ENCODE data around the gene IKZF2. TPM values are rescaled to one million over a fixed set of nuclear protein-coding genes. Genes with fewer than 3 reads are reported as not detected.

Gene IKZF2
- 10 to 100 TPM in 2 of 5 donors, 1 to 10 TPM in 2, under 1 TPM in 1; 0.87 to 19.8 (median 7.1) TPM for total RNA-seq
- 1 to 10 TPM in 1 of 3 donors, under 1 TPM in 2; 0.56 to 3.7 (median 0.61) TPM for polyA plus RNA-seq
- long read RNA-seq, donor 1: 0 reads
- long read RNA-seq, donor 2, partial matches to known transcripts: 0 of 1 reads
- long read RNA-seq, donor 2, other reads (novel, unspliced or antisense): 0 of 1 reads
- long read RNA-seq, donor 3, partial matches to known transcripts: 0 of 1 reads
- long read RNA-seq, donor 3, other reads (novel, unspliced or antisense): 0 of 1 reads
- long read RNA-seq, donor 4: 0 reads
- long read RNA-seq, donor 5, partial matches to known transcripts: 0 of 1 reads
- long read RNA-seq, donor 5, other reads (novel, unspliced or antisense): 0 of 1 reads
- long read RNA-seq, donor 6: 0 reads
- long read RNA-seq, donor 7: 0 reads
- long read RNA-seq, donor 8: 0 reads
- long read RNA-seq, donor 9: 0 reads
- long read RNA-seq, donor 10: 0 reads

GRCh38 chr2:213151437-213152064, at the start of gene IKZF2:
IKZF2 (minus strand) TSS chr2:213151612; CDS start chr2:213148629, 2,983 bp downstream.
- peak; percentile 88 to 97 for DNase-seq
- H3K36me3 ChIP-seq: no peaks in the 10 kb centered on the region
- H3K27ac ChIP-seq: peak within 1 kb of the TSS; percentile 94 to 100 (median 96)
- intact Hi-C loops (cut with DNase I; ENCODE audit: low total_unique reads): no loop called here
- 0 to 1% (median 1%) methylated on average over 29 to 85 of the region's 87 CpGs for WGBS, 5 donors
- peak in 2 of 3 donors; percentile 11 to 52 for TF ChIP-seq POLR2AphosphoS5 (IDR thresholded peaks at IDR 0.05)
- TF ChIP-seq POLR2A (IDR thresholded peaks at IDR 0.05): no peak
- no peaks in the 10 kb centered on the region for H3K27me3 ChIP-seq
- H3K4me1 ChIP-seq: peaks cover 8 to 40% (median 23%) of the 10 kb centered on the region in 4 donors
- H3K9me3 ChIP-seq: no peaks in the 10 kb centered on the region
- peak within 1 kb of the TSS; percentile 66 to 90 (median 76) for H3K4me3 ChIP-seq

- no peak for TF ChIP-seq CTCF (IDR thresholded peaks at IDR 0.05)
- TF ChIP-seq POLR2A (IDR thresholded peaks at IDR 0.05): no peak
- no peak for TF ChIP-seq POLR2AphosphoS5 (IDR thresholded peaks at IDR 0.05)
- no peak for TF ChIP-seq EP300 (IDR thresholded peaks at IDR 0.05)
- DNase-seq: no peak
- intact Hi-C loops (cut with DNase I; ENCODE audit: low total_unique reads): no loop called here
- H3K4me1 ChIP-seq: no peaks in the 10 kb centered on the region
- H3K27ac ChIP-seq: no peak overlapping the region
- no peak overlapping the region for H3K4me3 ChIP-seq
- H3K9me3 ChIP-seq: no peaks in the 10 kb centered on the region
- H3K36me3 ChIP-seq: no peaks in the 10 kb centered on the region
- no peaks in the 10 kb centered on the region for H3K27me3 ChIP-seq
Measured at GRCh38 chr2:213199871-213200270, 48.5 kb upstream of the IKZF2 start.

- no peaks in the 10 kb centered on the region for H3K36me3 ChIP-seq
- H3K27ac ChIP-seq: no peak overlapping the region
- TF ChIP-seq EP300 (IDR thresholded peaks at IDR 0.05): no peak
- TF ChIP-seq POLR2A (IDR thresholded peaks at IDR 0.05): no peak
- TF ChIP-seq POLR2AphosphoS5 (IDR thresholded peaks at IDR 0.05): no peak
- TF ChIP-seq CTCF (IDR thresholded peaks at IDR 0.05): no peak
- no peaks in the 10 kb centered on the region for H3K27me3 ChIP-seq
- H3K9me3 ChIP-seq: peaks cover 0 to 3% (median 0%) of the 10 kb centered on the region in 4 donors
- 31 to 37% (median 36%) methylated on average over 16 of the region's 16 CpGs for WGBS, 5 donors
- H3K4me1 ChIP-seq: peaks cover 0 to 5% (median 0%) of the 10 kb centered on the region in 4 donors
- no peak overlapping the region for H3K4me3 ChIP-seq
- intact Hi-C loops (cut with DNase I; ENCODE audit: low total_unique reads): no loop called here
- peak in 1 of 2 donors; percentile 49 for DNase-seq
Measured at GRCh38 chr2:213189001-213189899, 37.8 kb upstream of the IKZF2 start.

GRCh38 chr2:213188533-213188867, 37.1 kb upstream of the IKZF2 start:
- H3K4me1 ChIP-seq: peaks cover 0 to 5% (median 0%) of the 10 kb centered on the region in 4 donors
- no peaks in the 10 kb centered on the region for H3K27me3 ChIP-seq
- peaks cover 0 to 3% (median 0%) of the 10 kb centered on the region in 4 donors for H3K9me3 ChIP-seq
- intact Hi-C loops (cut with DNase I; ENCODE audit: low total_unique reads): no loop called here
- no peak for DNase-seq
- H3K4me3 ChIP-seq: no peak overlapping the region
- H3K27ac ChIP-seq: no peak overlapping the region
- no peak for TF ChIP-seq POLR2AphosphoS5 (IDR thresholded peaks at IDR 0.05)
- no peak for TF ChIP-seq EP300 (IDR thresholded peaks at IDR 0.05)
- TF ChIP-seq CTCF (IDR thresholded peaks at IDR 0.05): no peak
- TF ChIP-seq POLR2A (IDR thresholded peaks at IDR 0.05): no peak
- no peaks in the 10 kb centered on the region for H3K36me3 ChIP-seq
- WGBS, 5 donors: 73 to 84% (median 76%) methylated on average over 2 of the region's 2 CpGs
